Lower leg skin (tissue), 4 donors: ENCODE measurements around the gene POLR2J3. TPM values are rescaled to one million over a fixed set of nuclear protein-coding genes. Genes with fewer than 3 reads are reported as not detected.
"Not testable (repeated sequence)": the region's sequence is repeated elsewhere in the genome, so short reads cannot be mapped to it uniquely, and the experiment has no call there.

Experiments
- DNase-seq, 2 donors: peaks; one replicate each; pipeline ENCODE4 v3.0.0-alpha.2; 2019; ENCODE audit warnings: low spot score in 2 of 2
- H3K4me3 ChIP-seq: fragments of 200-600 bp; sonication (generic); 2 replicates; pipeline ENCODE4 v1.5.1; 2017; ENCODE audit warnings: mild to moderate bottlenecking, low read depth; ENCODE audit not compliant: poor library complexity, severe bottlenecking
- WGBS, 2 donors: methylation state at CpG; one replicate each; pipeline ENCODE4 v1.1.5; 2018; 5-methylcytosine and 5-hydroxymethylcytosine counted together
- intact Hi-C: fragments of 100-400 bp; cut with DNase I; formaldehyde crosslinking; loops from one replicate; pipeline ENCODE4 v1.15.0; 2023; ENCODE audit warnings: low total_unique reads
- total RNA-seq, 4 donors: library from RNA; depleted of rRNA; stranded (reverse); fragments of >200 nt; gene quantifications; one replicate each; pipeline ENCODE4 v1.1.0, GENCODE V29; 2016

Gene POLR2J3
- total RNA-seq, 4 donors from 2014 or later = 5.8 to 21.0 (median 15.9) TPM

DNA sequence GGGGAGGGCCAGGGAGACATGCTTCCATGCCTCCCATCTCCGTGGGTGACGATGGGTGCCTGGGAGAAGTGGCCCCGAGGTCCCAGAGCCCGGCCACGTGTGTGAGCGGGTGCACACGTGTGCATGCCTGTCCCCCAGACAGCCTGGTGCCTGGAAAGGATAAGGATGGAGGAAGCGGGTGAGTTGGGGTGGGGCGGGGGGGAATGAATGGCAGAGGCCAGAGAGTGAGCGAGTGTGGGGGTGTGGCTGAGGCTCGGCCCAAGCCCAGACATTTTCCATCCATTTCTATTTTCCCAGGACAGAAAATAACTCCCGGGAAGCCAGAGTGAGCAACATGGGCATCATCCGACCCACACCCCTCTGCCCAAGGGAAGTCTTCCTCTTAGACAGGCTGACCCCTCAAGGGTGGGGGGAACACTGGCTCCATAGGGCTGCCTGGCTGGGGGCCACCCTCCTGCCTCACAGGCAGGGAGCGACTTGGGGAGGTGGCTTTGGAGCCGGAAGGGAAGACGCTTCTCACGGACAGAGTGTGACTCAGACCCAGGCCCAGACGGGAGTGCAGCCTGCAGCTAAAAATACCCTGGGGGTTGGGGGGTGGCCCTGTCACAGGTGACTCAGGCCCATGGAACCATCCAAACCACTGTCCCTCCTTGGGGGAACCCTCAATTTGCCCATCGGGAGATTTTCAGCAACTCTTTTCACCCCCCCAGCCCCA, 32.2 kb upstream of the POLR2J3 start:
- DNase-seq, H3K4me3 ChIP-seq, intact Hi-C loops: not testable (repeated sequence)
- no CpG with 5 or more reads among the region's 19 CpGs for WGBS, 2 donors

DNA sequence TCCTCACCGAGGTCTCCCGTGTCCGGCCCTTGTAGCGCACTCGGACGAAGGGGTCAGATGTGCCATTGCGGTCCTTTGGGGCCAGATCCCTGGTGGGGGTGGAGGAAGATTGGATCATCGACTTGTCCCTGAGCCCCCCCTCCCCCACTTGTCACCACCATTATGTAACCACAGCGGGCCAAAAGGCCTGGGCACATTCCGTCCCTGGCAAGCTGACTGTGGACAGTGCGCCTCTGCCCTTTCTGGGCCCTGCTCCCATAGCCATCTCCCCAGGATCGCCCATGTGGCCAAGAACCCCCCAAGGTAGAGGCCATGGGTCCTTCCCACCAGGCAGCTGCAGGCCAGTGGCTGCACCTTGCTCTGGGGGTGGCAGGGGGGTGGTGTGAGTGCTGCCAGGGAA, 29.9 kb upstream of the POLR2J3 start:
- intact Hi-C loops, H3K4me3 ChIP-seq, DNase-seq: not testable (repeated sequence)
- no CpG with 5 or more reads among the region's 12 CpGs for WGBS, 2 donors

DNA sequence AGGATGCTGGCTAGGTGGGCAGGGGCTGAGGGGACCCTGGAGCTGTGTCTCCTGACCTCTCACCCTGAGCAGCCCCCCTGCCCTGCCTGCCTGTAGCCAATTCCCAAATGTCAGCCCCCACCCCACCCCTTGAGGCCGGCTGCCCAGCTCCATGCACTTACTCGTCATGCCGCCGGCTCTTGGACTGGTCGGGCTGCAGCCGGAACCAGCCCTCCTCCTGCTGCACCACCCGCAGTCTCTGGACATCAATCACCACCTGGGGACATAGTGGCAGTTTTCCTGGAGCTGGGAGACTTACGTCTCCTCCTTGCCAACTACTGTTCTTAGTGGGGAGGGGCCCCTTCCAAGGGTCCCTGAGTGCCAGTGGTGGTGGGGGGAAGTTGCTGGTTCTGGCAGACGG, 27.3 kb upstream of the POLR2J3 start:
- WGBS, 2 donors = no CpG with 5 or more reads among the region's 9 CpGs
- H3K4me3 ChIP-seq, intact Hi-C loops: not testable (repeated sequence)

DNA sequence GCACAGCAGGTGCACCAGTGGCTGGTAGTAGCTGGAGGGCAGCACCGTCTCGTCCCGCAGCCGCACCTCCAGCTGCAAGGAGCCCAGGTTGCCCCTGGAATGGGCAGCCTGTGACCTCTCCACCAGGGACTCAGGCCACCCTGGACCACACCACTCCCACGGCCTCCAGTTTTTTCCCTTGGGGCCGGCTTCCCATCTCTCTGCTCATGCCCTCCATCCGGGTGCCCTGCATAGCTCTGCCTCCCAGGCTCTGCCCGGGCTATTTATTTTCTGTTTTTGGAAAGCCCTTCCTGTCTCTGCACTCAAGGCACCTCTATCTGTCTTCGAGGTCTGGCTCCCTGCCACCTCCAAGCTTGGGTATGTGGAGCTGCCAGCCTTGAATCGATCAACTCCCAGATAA, 23.7 kb upstream of the POLR2J3 start:
- peak in 1 of 2 donors; percentile 43 for DNase-seq
- WGBS, 2 donors = 41 to 82% methylated on average over 3 to 8 of the region's 10 CpGs
- H3K4me3 ChIP-seq, intact Hi-C loops: not testable (repeated sequence)

More for the DNA sequence above, 27.3 kb upstream of the POLR2J3 start:
- not testable (repeated sequence) for DNase-seq

DNA sequence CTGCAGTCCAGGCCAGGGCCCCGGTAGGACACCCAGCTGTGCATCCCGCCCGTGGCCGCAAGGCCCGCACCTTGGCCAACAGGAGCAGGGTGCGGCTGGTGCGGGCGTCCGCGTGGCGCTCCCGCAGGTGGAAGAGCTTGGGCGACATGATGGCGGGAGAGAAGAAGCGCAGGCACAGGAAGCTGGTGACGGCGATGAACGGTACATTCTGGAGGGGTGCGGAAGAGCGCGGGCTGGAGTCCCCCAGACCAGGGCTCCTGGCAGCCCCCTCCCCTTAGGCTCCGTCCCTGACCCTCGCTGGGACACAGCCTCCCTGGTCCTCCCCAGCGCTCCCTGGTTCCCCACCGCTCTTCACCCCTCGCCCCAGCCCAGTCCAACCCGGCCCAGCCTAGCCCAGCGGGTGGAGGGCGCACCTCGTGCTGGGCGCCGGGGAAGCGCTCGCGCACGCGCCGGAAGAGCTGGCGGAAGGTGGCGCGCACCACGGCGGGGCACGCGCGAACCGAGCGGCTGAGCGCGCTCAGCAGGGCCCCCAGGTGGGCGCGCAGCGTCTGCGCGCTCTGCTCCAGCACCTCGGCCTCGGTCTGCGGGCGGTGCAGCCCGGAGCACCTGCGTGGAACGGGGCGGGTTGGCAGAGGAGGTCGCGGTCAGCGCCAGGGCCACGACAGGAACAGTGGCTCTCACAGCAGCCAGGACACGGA, 21.4 kb upstream of the POLR2J3 start:
- DNase-seq, H3K4me3 ChIP-seq, intact Hi-C loops: not testable (repeated sequence)
- WGBS, 2 donors = no CpG with 5 or more reads among the region's 68 CpGs

DNA sequence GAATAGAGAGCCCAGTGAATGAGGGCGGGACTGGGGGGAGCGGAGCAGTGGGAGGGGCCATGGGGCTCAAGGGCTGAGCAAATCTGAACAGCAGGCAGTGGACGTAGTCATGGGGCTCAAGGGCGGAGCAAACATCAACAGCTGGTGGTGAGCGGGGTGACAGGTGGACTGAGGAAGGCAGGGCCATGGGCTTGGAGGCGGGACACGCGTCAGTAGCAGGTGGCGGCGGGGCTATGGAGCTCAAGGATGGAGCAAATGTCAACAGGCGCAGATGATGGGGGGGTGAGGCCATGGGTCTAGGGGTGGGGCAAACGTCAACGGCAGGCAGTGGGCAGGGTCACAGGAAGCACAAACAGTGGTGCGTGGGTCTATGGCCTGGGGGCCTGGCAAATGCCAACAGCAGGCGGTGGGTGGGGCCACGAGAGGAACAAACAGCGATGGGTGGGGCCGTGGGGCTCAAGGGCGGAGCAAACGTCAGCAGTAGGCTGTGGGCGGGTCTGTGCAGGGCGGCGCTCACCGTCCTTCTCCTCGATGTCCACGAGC, 20.2 kb upstream of the POLR2J3 start:
- intact Hi-C loops = not testable (repeated sequence)

DNA sequence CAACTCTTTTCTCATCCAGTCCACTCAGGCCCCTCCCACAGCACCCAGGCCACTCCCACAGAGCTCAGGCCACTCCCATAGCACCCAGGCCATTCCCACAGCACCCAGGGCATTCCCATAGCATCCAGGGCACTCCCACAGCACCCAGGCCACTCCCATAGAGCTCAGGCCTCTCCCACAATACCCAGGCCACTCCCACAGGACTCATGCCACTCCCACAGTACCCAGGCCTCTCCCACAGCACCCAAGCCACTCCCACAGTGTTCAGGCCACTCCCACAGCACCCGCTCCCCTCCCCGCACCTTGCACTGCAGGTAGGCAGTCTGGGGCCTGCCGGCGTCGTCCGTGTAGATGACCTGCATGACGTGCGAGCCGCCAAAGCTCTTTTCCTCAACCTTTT, 17.5 kb upstream of the POLR2J3 start:
- no CpG with 5 or more reads among the region's 9 CpGs for WGBS, 2 donors
- H3K4me3 ChIP-seq, intact Hi-C loops, DNase-seq: not testable (repeated sequence)

More for the DNA sequence above, 20.2 kb upstream of the POLR2J3 start:
- WGBS, 2 donors = 28 to 34% methylated on average over 11 of the region's 26 CpGs
- not testable (repeated sequence) for H3K4me3 ChIP-seq
- peak; percentile 67 to 87 for DNase-seq

DNA sequence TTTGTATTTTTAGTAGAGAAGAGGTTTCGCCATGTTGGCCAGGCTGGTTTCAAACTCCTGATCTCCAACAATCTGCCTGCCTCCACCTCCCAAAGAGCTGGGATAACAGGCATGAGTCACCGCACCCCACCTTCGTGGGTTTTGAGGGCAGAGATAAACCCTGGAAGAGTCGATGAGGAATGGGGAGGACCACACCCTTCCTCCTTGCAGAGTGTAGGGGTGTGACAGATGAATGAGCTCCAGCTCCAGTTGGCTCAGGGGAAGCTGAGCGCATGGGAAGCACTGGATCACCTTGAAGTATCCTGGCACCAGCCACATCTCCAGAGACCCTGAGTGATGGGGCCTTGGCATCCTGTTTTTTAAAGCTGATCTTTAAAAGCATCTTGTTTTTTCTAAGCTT, 11.1 kb upstream of the POLR2J3 start:
- WGBS, 2 donors = no CpG with 5 or more reads among the region's 5 CpGs
- DNase-seq, intact Hi-C loops, H3K4me3 ChIP-seq: not testable (repeated sequence)

DNA sequence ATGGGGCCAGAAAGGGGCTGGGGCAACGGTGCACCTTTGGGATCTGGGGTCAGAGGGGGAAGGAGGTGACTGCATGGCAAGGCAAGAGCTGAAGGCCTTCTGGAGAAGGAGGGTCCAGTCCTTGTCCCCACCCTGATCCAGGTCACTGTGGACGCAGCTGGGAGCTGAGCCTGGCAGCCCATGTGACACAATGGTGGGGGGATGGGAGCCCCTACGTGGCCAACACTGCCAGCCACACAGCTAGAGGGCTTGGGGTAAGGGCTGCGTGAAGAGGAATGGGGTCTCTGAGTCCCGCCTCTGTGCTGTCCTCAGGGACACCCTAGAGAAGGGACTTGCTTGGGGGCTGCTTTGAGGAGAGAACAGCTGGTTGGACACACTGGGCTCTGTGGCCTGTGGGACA, 9.3 kb upstream of the POLR2J3 start:
- H3K4me3 ChIP-seq, intact Hi-C loops, DNase-seq: not testable (repeated sequence)
- WGBS, 2 donors = no CpG with 5 or more reads among the region's 5 CpGs

DNA sequence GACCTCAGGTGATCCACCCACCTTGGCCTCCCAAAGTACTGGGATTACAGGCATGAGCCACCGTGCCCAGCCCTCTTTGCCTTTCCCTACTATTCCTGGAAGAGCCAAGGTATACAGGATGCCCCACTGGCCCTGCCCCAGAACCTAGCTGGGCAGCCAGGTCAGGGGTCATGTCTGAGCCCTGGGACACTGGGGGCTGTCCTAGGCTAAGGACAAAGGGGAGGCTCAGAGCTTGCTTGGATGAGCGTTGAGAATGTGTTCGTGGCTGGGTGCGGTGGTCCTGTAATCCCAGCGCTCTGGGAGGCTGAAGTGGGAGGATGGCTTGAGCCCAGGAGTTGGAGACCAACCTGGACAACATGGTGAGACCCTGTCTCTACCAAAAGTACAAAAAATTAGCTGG, 6.1 kb upstream of the POLR2J3 start:
- intact Hi-C loops, H3K4me3 ChIP-seq: not testable (repeated sequence)
- 82% methylated on average over 5 of the region's 5 CpGs for WGBS, 2 donors
- peak in 1 of 2 donors; percentile 68 for DNase-seq

DNA sequence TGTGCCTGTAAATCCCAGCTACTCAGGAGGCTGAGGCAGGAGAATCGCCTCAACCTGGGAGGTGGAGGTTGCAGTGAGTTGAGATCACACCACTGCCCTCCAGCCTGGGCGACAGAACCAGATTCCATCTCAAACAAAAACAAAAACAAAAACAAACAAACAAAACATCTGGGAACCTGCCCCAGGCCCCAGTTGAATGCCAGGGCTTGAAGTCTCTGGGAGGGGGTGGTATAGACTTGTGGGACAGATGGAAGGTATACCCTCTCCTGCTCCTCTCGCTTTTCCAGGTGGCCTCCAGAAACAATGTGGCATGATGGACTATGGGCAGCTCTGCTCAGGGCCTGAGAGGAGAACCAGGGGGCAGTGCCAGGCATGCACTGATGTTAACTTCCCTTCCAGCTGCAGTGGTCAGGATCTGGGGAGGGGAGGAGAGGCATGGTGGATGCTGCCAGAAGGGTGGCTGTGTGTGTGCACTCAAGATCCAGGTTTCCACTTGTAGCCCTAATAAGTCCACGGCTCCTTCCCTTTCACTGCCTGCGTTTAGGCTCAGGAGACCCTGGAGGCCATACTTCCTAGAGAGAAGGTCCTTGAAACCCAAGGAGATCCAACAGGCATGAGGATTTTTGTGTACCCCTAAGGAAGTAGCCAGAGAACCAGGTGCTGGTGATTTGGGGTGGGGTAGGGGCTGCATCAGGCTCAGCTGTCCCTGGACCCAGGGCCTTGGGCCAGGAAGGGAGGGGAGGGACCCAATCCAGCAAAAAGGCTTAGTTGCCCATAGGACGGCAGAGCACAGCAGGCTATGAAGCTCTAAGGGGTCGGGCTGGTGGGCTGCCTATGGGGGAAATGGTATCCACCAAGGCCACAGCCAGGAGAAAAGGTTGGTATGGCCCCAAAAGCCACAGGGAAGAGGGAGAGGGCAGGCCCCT, 5.2 kb upstream of the POLR2J3 start:
- H3K4me3 ChIP-seq, intact Hi-C loops, DNase-seq: not testable (repeated sequence)
- 77 to 88% methylated on average over 7 of the region's 7 CpGs for whole genome bisulfite sequencing, 2 donors

DNA sequence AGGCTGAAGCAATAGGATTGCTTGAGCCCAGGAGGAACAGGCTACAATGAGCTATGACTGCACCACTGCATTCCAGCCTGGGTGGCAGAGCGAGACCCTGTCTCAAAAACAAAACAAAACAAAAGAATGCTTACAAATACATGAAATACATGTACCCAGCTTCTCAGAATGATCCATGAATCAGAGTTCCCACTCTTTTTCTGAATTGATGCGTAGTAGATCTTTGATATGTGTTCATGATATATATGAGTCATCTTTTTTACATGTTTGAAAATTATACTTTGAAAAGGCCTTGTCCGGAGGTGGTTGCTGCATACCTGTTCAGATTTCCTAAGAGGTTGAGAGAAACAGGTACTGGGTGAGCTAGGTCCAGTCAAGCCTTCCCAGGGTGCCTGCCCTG, 4.0 kb upstream of the POLR2J3 start:
- intact Hi-C loops, DNase-seq, H3K4me3 ChIP-seq: not testable (repeated sequence)
- no CpG with 5 or more reads among the region's 3 CpGs for WGBS, 2 donors

DNA sequence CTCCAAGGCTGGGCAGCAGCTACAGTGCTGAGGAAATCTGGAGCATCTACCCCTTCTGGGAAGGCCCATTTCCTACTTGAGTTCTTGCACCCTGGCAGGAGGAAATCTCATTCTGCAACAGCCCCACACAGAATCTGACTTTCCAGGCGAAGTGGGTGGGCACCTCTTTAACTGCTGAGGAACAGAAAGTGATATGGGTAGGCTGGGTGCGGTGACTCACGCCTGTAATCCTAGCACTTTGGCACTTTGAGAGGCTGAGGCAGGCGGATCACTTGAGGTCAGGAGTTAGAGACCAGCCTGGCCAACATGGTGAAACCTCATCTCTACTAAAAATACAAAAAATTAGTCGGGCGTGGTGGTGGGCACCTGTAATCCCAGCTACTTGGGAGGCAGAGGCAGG, 2.2 kb upstream of the POLR2J3 start:
- intact Hi-C loops, H3K4me3 ChIP-seq, DNase-seq: not testable (repeated sequence)
- WGBS, 2 donors = no CpG with 5 or more reads among the region's 6 CpGs

DNA sequence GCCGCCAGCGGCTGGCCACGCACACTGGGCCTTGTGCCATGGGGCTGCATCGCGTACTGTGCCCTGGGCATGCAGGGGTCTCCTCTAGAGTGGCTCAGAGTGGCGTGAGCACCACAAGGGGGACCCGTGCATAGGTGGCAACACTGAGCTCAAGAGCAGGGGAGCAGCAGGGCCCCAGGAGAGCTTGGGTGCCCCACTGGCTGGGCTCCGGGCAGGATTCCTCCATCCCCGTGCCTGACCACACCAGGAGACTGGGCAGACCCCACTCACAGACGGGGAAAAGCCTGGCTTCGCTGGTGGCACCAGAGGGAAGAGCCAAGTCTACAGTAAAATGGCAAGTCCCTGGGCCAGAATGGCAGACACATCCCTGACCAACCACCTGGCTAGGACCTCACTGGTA, 3.8 kb downstream of the POLR2J3 start:
- 96 to 100% methylated on average over 4 of the region's 11 CpGs for WGBS, 2 donors
- intact Hi-C loops, DNase-seq, H3K4me3 ChIP-seq: not testable (repeated sequence)
